Ovary (tissue), 9 donors: ENCODE data around the gene NKAIN4. TPM values are rescaled to one million over a fixed set of nuclear protein-coding genes. Genes with fewer than 3 reads are reported as not detected.

Experiments
- DNase-seq, 5 donors: peaks; one replicate each; pipeline ENCODE4 v3.0.0-alpha.2; 2019 to 2020
- H3K27ac ChIP-seq, 2 donors: fragments of 200-600 bp; one replicate each; pipeline versions ENCODE4 v1.5.1 to v1.8.0; 2019 to 2022
- H3K27me3 ChIP-seq: fragments of 200-600 bp; one replicate; pipeline ENCODE4 v1.8.0; 2022
- H3K36me3 ChIP-seq: fragments of 200-600 bp; sonication (generic); one replicate; pipeline ENCODE4 v1.5.1; 2019
- H3K4me1 ChIP-seq: one replicate; pipeline ENCODE4 v1.8.1; 2013; ENCODE audit warnings: mild to moderate bottlenecking, moderate library complexity; ENCODE audit not compliant: insufficient read depth
- H3K4me3 ChIP-seq: fragments of 200-600 bp; sonication (generic); one replicate; pipeline ENCODE4 v1.5.1; 2017
- H3K9me3 ChIP-seq, 2 donors: fragments of 200-600 bp in 1 of 2; sonication (generic) in 1 of 2; one replicate each; pipeline versions ENCODE4 v1.5.1 to v1.8.1; 2013 to 2019; ENCODE audit warnings: mild to moderate bottlenecking in 1 of 2, moderate library complexity in 1 of 2
- EP300 ChIP-seq: sonication (generic); formaldehyde crosslinking; IDR thresholded peaks from one replicate; pipeline ENCODE4 v1.6.1; 2017; ENCODE audit warnings: antibody characterized with exemption
- POLR2A ChIP-seq: fragments of 450-650 bp; IDR thresholded peaks from one replicate; pipeline ENCODE4 v1.6.1; 2017; ENCODE audit warnings: antibody characterized with exemption, mild to moderate bottlenecking, moderate library complexity
- WGBS, 3 donors: extraction: QIAGEN DNeasy Blood & Tissue Kit in 1 of 3; methylation state at CpG; one replicate each; pipeline versions ENCODE4 v1.1.5 to v1.1.7; 2013 to 2017; 5-methylcytosine and 5-hydroxymethylcytosine counted together
- intact Hi-C, 4 donors: fragments of 100-400 bp; cut with DNase I; formaldehyde crosslinking; loops; one replicate each; pipeline versions ENCODE4 v1.11.0 to v1.15.1; 2022 to 2023
- polyA plus RNA-seq, 2 donors: library from polyadenylated mRNA; stranded (reverse); fragments of 200-250 nt in 1 of 2; fragments of 350-450 nt in 1 of 2; fragmentation: Illumina TruSeq in 1 of 2; extraction: RNeasy Lipid Tissue Mini Kit (QIAGEN cat#74804) in 1 of 2; gene quantifications; one replicate each; pipeline ENCODE4 v1.2.3, GENCODE V29; 2013 to 2014
- total RNA-seq, 7 donors: library from RNA; depleted of rRNA in 2 of 7; stranded (reverse); fragments of >200 nt in 2 of 7; fragmentation: NEBNext Ultra II Directional in 3 of 7; extraction: Animal tissue kit (Norgen Biotek cat#: 25700) in 3 of 7; gene quantifications; one replicate each; pipeline versions ENCODE4 v1.1.0 to v1.2.4, GENCODE V29; 2016 to 2023
- TF ChIP-seq, protein P1 (sequence below), 3 donors: fragments of 450-650 bp in 2 of 3; fragments of 200-600 bp in 1 of 3; IDR thresholded peaks; one replicate each; pipeline versions ENCODE4 v1.5.1 to v1.8.0; 2016 to 2022; ENCODE audit warnings: antibody characterized with exemption in 3 of 3, mild to moderate bottlenecking in 1 of 3
- donor health status: DM: no; HTN: no; CAD: no; lungs with moderate emphysema.
- donor health status: DM: no; HTN: no; CAD: no.
- donor health status: Bipolar disorder and iron deficiency.
- donor health status: DM: yes; HTN: yes; CAD: no.
- donor health status: DM: no; HTN: no; CAD: no.
- donor health status: DM: yes; HTN: yes; CAD: no.

The NKAIN4 gene
- total and polyA plus RNA-seq, 9 donors: 0.18 to 0.24 TPM; not detected in 7

DNA sequence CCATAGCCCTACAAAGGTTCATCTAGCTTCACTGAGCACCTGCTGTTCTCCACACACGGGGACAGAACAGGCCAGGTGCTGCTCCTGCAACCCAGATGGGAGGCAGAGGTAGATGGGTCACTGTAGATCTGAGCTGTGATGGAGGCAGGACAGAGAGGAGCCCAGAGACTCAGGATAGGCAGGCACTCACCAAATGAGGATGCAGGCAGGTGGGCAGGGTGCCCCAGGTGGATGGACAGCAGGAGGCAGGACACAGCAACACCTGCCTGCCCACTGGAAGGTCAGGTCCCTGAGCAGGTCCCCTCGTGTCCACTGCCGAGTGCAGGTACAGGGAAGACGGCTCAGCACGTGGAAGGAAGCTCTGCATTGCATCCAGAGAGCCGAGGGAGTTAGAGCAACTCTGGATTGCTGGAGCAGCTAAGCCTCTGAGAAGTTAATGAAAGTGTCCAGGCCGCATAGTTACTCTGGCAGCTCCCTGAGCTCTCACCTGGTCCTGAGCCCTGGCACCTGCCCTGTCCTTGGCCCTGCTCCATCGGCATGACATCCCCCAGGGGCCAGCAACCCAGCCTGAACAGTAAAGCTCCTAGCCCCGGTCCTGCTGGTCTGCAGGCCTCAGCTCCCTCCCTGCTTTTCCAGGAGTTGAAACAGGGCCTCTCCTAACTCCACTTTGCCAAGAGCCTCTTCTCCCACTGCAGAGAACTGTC is 33.4 kb downstream of the NKAIN4 start:
- Histone ChIP-seq H3K9me3 (no peaks in the 10 kb centered on the region), H3K4me3 (no peak overlapping the region), H3K36me3 (no peaks in the 10 kb centered on the region), H3K27ac (no peak overlapping the region), H3K27me3 (no peaks in the 10 kb centered on the region), H3K4me1 (no peaks in the 10 kb centered on the region)
- WGBS, 3 donors: 42 to 48% (median 44%) methylated on average over 9 of the region's 9 CpGs
- TF ChIP-seq POLR2A: no peak
- no peak for TF ChIP-seq EP300
- TF ChIP-seq, protein P1, sequence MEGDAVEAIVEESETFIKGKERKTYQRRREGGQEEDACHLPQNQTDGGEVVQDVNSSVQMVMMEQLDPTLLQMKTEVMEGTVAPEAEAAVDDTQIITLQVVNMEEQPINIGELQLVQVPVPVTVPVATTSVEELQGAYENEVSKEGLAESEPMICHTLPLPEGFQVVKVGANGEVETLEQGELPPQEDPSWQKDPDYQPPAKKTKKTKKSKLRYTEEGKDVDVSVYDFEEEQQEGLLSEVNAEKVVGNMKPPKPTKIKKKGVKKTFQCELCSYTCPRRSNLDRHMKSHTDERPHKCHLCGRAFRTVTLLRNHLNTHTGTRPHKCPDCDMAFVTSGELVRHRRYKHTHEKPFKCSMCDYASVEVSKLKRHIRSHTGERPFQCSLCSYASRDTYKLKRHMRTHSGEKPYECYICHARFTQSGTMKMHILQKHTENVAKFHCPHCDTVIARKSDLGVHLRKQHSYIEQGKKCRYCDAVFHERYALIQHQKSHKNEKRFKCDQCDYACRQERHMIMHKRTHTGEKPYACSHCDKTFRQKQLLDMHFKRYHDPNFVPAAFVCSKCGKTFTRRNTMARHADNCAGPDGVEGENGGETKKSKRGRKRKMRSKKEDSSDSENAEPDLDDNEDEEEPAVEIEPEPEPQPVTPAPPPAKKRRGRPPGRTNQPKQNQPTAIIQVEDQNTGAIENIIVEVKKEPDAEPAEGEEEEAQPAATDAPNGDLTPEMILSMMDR (IDR thresholded peaks at IDR 0.05): no peak
- intact Hi-C loops: no loop called here
- DNase-seq: no peak

DNA sequence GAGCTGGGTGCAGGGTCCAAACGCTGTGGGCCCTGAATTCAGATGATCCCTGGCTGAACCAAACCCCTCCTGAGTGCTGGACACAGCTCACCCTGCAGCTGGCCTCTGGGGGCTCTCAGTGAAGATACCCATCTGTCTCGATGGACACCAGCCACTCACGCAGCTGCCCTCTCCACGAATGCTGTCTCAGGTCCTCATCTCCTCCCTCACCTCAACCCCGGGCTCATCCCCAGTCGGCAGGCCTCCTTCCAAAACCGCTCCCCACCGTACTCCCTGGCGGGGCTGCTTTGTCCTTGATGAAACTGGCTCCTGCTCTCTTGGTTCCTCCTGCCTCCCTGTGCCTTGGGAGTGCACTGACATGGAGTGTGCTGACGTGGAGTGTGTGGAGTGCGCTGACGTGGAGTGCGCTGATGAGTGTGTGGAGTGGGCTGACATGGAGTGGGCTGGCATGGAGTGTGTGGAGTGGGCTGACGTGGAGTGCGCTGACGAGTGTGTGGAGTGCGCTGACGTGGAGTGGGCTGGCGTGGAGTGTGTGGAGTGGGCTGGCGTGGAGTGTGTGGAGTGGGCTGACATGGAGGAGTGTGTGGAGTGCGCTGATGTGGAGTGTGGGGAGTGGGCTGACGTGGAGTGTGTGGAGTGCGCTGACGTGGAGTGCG is 34.3 kb downstream of the NKAIN4 start:
- Histone ChIP-seq H3K9me3 (no peaks in the 10 kb centered on the region), H3K4me3 (no peak overlapping the region), H3K36me3 (no peaks in the 10 kb centered on the region), H3K4me1 (peaks cover 3% of the 10 kb centered on the region), H3K27me3 (no peaks in the 10 kb centered on the region), H3K27ac (no peak overlapping the region)
- TF ChIP-seq POLR2A: no peak
- TF ChIP-seq, protein P1 (IDR thresholded peaks at IDR 0.05): no peak
- TF ChIP-seq EP300: no peak
- intact Hi-C loops: no loop called here
- WGBS, 3 donors: 52 to 65% (median 61%) methylated on average over 25 of the region's 25 CpGs
- no peak for DNase-seq

DNA sequence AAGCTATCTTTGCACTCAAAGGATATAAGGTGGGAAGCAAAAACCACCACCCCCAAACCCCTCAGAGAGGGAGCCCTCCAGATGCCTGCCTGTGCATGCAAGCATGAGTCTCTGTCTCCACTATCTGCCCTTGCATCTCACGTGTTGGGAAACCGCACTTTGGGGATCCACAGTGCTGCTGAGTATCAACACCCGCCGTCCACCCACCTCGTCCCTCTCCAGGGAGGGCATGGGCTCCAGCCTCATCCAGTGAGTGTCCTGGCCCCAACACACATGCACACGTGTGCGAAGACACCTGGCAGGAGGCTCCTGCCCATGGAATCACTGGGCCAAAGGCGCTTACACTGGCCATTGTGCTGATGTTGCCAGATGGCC is 34.8 kb downstream of the NKAIN4 start:
- intact Hi-C loops: no loop called here
- Histone ChIP-seq H3K27me3 (no peaks in the 10 kb centered on the region), H3K9me3 (no peaks in the 10 kb centered on the region), H3K4me1 (peaks cover 6% of the 10 kb centered on the region), H3K36me3 (no peaks in the 10 kb centered on the region), H3K4me3 (no peak overlapping the region), H3K27ac (no peak overlapping the region)
- WGBS, 3 donors: 63 to 69% (median 65%) methylated on average over 8 of the region's 8 CpGs
- no peak for DNase-seq
- TF ChIP-seq, protein P1 (IDR thresholded peaks at IDR 0.05): no peak
- TF ChIP-seq EP300: no peak
- TF ChIP-seq POLR2A: no peak

DNA sequence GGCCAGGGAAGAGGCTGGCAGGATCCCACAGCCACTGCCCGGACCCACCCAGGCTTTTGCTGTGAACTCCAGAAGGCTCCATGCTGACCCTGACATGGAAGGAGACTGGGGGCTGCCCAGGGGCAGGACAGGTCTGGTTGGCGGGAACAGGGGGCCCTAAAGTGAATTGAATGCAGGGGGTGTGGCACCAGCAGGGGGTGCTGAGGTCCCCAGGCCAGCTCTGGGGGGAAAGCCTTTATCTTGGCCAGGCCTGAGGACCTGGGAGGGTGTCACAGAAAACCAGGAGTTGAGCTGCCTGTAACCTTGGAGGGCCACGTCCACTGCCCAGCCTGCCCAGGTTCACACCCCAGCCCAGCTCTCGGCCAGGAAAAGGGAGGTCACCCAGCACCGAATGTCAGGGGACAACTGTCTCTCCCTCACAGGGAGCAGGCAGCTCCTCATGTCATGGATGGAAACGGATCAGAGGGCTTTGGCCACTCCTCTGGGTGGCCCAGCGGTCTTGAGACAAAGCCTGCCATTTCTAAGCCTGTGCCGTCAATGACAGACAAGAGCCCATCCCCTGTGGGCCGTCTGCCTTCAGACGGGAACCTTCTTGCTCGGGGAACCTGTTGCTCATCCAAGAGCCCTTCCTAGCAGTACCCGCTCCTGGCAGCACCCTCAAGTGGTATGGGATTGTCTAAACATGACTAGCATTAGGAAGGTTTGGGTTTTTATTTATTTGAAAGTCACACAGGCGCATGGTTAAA is 35.4 kb downstream of the NKAIN4 start:
- Histone ChIP-seq H3K36me3 (no peaks in the 10 kb centered on the region), H3K9me3 (no peaks in the 10 kb centered on the region), H3K4me3 (no peak overlapping the region), H3K4me1 (peaks cover 6% of the 10 kb centered on the region), H3K27me3 (no peaks in the 10 kb centered on the region), H3K27ac (no peak overlapping the region)
- TF ChIP-seq, protein P1 (IDR thresholded peaks at IDR 0.05): no peak
- no peak for TF ChIP-seq POLR2A
- TF ChIP-seq EP300: no peak
- WGBS, 3 donors: 63 to 71% (median 70%) methylated on average over 13 of the region's 13 CpGs
- intact Hi-C loops: no loop called here
- DNase-seq: no peak
